ENCODE results near the gene TMEM164. TPM values are rescaled to one million over a fixed set of nuclear protein-coding genes. Genes with fewer than 3 reads are reported as not detected.

TMEM164 gene
- total and polyA plus RNA-seq, 2 of the 4 experiments (the other 2 are of a cell fraction) = 6.3 to 7.1 TPM

DNA sequence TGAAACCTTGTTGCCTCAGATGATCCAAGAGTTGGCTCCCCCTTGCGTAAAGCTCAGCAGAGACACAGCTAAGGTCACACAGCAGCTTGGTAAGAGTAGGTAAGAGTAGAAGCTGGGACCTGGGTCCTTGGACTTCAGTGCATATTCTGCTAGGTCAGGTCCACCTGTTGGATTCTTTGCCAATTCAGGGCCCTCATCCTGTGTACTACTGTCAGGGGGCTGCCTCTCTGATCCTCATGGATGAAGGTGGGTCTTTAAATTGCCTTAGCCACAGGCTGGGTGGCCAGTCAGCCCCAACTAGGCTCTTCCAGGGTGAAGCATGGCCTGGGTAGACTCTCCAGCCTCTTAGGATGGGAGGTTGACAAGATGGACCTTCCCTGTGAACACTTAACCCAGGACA, 159.2 kb downstream of the TMEM164 start:
- TF ChIP-seq SMC3 (IDR thresholded peaks at IDR 0.05; ENCODE audit: low read depth, low read length) (no peak), NFE2L2 (IDR thresholded peaks at IDR 0.05; ENCODE audit: low read depth, low read length) (no peak), MAZ (IDR thresholded peaks at IDR 0.05; ENCODE audit: borderline replicate concordance, low read depth, low read length) (no peak), FOS (IDR thresholded peaks at IDR 0.05; ENCODE audit: low read depth, low read length) (no peak), MAFK (IDR thresholded peaks at IDR 0.05; ENCODE audit: low read depth, low read length) (no peak), BHLHE40 (IDR thresholded peaks at IDR 0.05; ENCODE audit: low read depth, low read length) (no peak)
- Histone ChIP-seq H4K5ac (ENCODE audit: low read depth, low read length) (no peak overlapping the region), H3K9ac (ENCODE audit: low read depth, low read length) (no peak overlapping the region), H2BK120ac (ENCODE audit: low read depth, low read length) (no peak overlapping the region), H3K14ac (replicated peaks; ENCODE audit: low read depth, low read length) (no peak overlapping the region), H3K4ac (ENCODE audit: low read depth, low read length) (no peak overlapping the region), H2BK20ac (ENCODE audit: low read depth, low read length) (no peak overlapping the region), H4K91ac (ENCODE audit: insufficient read depth, low read depth, low read length) (no peak overlapping the region), H3K4me2 (ENCODE audit: low read depth, low read length) (no peak overlapping the region), H4K8ac (ENCODE audit: low read depth in 2 of 2, low read length in 2 of 2) (no peak overlapping the region), H2AFZ (replicated peaks; ENCODE audit: low read length, poor library complexity) (no peak overlapping the region), H2BK5ac (ENCODE audit: low read depth, low read length, poor library complexity, severe bottlenecking) (no peak overlapping the region), H3K9me1 (ENCODE audit: insufficient read depth, low read length) (peaks cover 7% of the 10 kb centered on the region; the same call in 1 of the 2 replicates), H3K9me3 (ENCODE audit: control insufficient read depth, insufficient read depth, low read length) (no peaks in the 10 kb centered on the region), H3K56ac (ENCODE audit: extremely low read depth, insufficient read depth, low read length) (no peak overlapping the region), H3K79me1 (ENCODE audit: low read depth in 1 of 2, low read length in 2 of 2) (peaks cover 0 to 8% of the 10 kb centered on the region in 2 experiments; a peak in 3 of 4 replicates), H3K27me3 (ENCODE audit: control insufficient read depth, insufficient read depth, low read length) (peaks cover 3% of the 10 kb centered on the region; the same call in 1 of the 2 replicates), H3K4me3 (ENCODE audit: insufficient read depth, low read depth, low read length) (no peak overlapping the region), H2AK5ac (ENCODE audit: low read depth, low read length) (no peak overlapping the region), H3K4me1 (ENCODE audit: control insufficient read depth, insufficient read depth, low read length) (peaks cover 4% of the 10 kb centered on the region), H2BK15ac (ENCODE audit: low read depth, low read length) (no peak overlapping the region), H2AK9ac (replicated peaks; ENCODE audit: low read depth, low read length, poor library complexity) (no peak overlapping the region), H3K23ac (ENCODE audit: low read depth, low read length) (no peak overlapping the region), H3K27ac (ENCODE audit: insufficient read depth, low read length) (no peak overlapping the region), H3K36me3 (ENCODE audit: control insufficient read depth, insufficient read depth, low read length) (no peaks in the 10 kb centered on the region), H3K18ac (ENCODE audit: low read depth, low read length) (no peak overlapping the region), H4K20me1 (ENCODE audit: insufficient read depth, low read length) (no peaks in the 10 kb centered on the region)
- POLR2A ChIA-PET (ENCODE audit: unreplicated experiment) = no interaction called here
- intact Hi-C loops (cut with micrococcal nuclease) (loop anchor here (2.0 kb wide), 1 partner anchor 155 kb away; no protein-coding TSS in a partner anchor), in situ Hi-C loops (cut with MboI; ENCODE audit: low sequenced_read_pairs) (no loop called here), dilution Hi-C loops (cut with HindIII; ENCODE audit: low sequenced_read_pairs, unreplicated experiment) (no loop called here)
- no CpG with 5 or more reads among the region's 1 CpG for WGBS, 2 experiments (ENCODE audit: extremely low coverage in 2 of 2, insufficient read length in 1 of 2)
- DNase-seq = no peak
- no TSS peak for BruUV-seq (replicated peaks)
- no peak for ATAC-seq (ENCODE audit: low read depth)
- CTCF ChIA-PET = interaction anchor here (1.9 kb wide), 1 partner anchor 251 kb away, joined by 9 read pairs; no protein-coding TSS in a partner anchor

Data from IMR-90 (cell line).